ENCODE results near the gene STX8.
"Not testable (repeated sequence)": the region's sequence is repeated elsewhere in the genome, so short reads cannot be mapped to it uniquely, and the experiment has no call there.

GRCh38 chr17:9257630-9257965, 318.0 kb downstream of the STX8 start:
- TF ChIP-seq POLR2AphosphoS5 (IDR thresholded peaks at IDR 0.05; ENCODE audit: insufficient read depth in 1 of 2, low read depth in 1 of 2); CTCF (IDR thresholded peaks at IDR 0.05); POLR2A (IDR thresholded peaks at IDR 0.05): not testable (repeated sequence)

Data from vagina (tissue), 2 donors.